Sigmoid colon (tissue), 4 donors: ENCODE data around the gene SAYSD1.

Experiments
- EP300 ChIP-seq, 4 donors: sonication (generic); formaldehyde crosslinking; IDR thresholded peaks; one replicate each; pipeline ENCODE4 v1.6.1; 2017; ENCODE audit warnings: antibody characterized with exemption in 4 of 4
- POLR2AphosphoS5 ChIP-seq, 4 donors: sonication (generic); formaldehyde crosslinking; IDR thresholded peaks; one replicate each; pipeline ENCODE4 v1.6.1; 2017; ENCODE audit warnings: antibody characterized with exemption in 4 of 4
- TF ChIP-seq, protein P1 (sequence below), 4 experiments: fragments of 450-650 bp in 3 of 4; fragments of 200-600 bp in 1 of 4; IDR thresholded peaks; one replicate each; pipeline ENCODE4 v1.5.1; 2016 to 2019; ENCODE audit warnings: antibody characterized with exemption in 4 of 4, mild to moderate bottlenecking in 3 of 4, moderate library complexity in 2 of 4

DNA sequence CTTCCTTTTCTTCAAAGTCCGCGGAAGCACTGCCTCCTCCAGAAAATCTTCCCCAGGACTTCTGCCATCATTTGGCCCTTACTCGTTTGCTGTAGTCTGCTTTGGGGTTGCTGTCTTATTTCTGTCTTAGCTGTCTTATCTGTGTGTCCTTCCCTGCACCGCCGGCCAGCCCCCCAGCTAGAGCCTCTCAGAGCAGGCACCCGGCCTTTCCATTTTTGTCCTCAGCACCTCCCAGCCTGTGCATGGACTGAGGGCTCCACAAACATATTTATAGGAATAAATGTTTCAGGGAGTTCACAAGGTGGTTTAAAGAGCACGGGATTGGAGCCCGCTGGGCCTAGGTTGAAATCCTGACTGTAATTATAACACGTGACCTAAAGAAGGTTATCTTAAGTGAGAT is 58.3 kb downstream of the SAYSD1 start:
- TF ChIP-seq, protein P1, sequence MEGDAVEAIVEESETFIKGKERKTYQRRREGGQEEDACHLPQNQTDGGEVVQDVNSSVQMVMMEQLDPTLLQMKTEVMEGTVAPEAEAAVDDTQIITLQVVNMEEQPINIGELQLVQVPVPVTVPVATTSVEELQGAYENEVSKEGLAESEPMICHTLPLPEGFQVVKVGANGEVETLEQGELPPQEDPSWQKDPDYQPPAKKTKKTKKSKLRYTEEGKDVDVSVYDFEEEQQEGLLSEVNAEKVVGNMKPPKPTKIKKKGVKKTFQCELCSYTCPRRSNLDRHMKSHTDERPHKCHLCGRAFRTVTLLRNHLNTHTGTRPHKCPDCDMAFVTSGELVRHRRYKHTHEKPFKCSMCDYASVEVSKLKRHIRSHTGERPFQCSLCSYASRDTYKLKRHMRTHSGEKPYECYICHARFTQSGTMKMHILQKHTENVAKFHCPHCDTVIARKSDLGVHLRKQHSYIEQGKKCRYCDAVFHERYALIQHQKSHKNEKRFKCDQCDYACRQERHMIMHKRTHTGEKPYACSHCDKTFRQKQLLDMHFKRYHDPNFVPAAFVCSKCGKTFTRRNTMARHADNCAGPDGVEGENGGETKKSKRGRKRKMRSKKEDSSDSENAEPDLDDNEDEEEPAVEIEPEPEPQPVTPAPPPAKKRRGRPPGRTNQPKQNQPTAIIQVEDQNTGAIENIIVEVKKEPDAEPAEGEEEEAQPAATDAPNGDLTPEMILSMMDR (IDR thresholded peaks at IDR 0.05) = no peak
- TF ChIP-seq POLR2AphosphoS5 (IDR thresholded peaks at IDR 0.05) = no peak
- no peak for TF ChIP-seq EP300 (IDR thresholded peaks at IDR 0.05)
